SHP77 (cell line): ENCODE results near the gene ACCSL.

ENCODE experiments used
- DNase-seq, 2 experiments: peaks; one replicate each; lab custom pipeline; 2025; lab: John Stamatoyannopoulos, UW

The ACCSL gene

GRCh38 chr11:44058275-44058674 is 10.5 kb downstream of the ACCSL start:
- DNase-seq, result no peak

DNA sequence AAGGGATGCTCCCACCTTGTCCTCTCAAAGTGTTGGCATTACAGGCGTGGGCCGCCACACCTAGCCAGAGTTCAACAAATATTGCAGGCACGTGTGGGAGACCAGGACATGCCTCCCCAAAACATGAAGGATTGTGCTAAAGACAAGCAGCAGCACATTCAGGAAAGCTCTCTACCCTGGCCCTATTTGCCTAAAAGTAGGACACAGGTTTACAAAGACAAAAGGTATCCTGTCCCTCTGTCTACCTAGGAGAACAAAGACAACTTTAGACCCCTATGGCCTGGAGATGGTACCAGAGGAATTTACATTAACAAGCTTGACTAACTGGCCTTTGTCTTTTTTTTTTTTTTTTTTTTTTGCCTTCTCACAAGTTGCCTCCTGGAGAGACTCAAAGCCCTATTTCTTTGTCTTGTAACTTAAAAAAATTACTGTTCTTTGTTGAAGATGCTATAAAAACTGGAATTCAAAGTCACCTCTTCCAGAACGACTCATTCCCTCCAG is 17.4 kb downstream of the ACCSL start:
- DNase-seq, result no peak

- DNase-seq, result no peak
These were observed 18.3 kb downstream of the ACCSL start, which contains the start of gene ACCS for GRCh38 chr11:44065841-44066731. Gene ACCS (plus strand): TSS chr11:44066270. CDS start chr11:44067628, 1,358 bp downstream.

DNA sequence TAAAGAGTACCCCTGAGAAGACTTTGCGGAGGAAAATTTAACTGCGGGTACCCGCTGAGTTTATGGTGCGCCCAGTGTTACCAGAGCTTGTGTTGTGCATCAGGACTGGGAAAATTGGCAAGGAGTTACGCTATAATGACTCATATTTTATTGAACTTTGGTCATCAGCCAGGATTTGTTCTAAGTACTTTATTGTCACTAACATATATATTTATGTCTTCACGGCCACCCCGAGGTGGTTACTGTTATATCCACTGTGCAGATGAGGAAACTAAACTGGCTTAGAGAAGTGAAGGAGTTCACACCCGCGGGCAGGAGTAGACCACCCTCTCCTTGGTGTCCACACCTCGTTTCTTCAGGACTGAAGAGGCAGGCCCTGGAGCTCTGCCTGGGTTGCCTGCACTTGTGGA is 19.0 kb downstream of the ACCSL start:
- no peak for DNase-seq

DNA sequence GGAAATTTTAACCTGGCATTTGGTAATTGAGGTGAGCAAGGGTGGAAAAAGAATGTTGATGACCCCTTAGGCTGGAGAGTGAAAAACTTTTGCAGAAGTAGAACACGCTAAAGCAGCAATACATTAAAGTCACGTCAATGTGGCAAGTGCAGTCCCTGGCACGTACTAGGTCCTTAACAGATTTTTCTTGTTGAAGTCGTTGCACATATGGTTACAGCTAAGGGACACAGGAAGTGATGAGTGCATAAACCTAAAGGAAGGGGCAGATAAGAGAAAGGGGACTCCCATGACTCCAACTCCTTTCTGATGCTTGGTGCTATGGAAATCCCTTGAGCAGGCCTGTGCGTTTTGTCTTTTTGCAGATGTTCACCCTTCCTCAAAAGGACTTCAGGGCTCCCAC is 19.5 kb downstream of the ACCSL start:
- no peak for DNase-seq

- no peak for DNase-seq
These were observed 20.4 kb downstream of the ACCSL start for GRCh38 chr11:44068180-44068579.

- no peak for DNase-seq
These were observed 23.4 kb downstream of the ACCSL start for GRCh38 chr11:44071157-44071556.

DNA sequence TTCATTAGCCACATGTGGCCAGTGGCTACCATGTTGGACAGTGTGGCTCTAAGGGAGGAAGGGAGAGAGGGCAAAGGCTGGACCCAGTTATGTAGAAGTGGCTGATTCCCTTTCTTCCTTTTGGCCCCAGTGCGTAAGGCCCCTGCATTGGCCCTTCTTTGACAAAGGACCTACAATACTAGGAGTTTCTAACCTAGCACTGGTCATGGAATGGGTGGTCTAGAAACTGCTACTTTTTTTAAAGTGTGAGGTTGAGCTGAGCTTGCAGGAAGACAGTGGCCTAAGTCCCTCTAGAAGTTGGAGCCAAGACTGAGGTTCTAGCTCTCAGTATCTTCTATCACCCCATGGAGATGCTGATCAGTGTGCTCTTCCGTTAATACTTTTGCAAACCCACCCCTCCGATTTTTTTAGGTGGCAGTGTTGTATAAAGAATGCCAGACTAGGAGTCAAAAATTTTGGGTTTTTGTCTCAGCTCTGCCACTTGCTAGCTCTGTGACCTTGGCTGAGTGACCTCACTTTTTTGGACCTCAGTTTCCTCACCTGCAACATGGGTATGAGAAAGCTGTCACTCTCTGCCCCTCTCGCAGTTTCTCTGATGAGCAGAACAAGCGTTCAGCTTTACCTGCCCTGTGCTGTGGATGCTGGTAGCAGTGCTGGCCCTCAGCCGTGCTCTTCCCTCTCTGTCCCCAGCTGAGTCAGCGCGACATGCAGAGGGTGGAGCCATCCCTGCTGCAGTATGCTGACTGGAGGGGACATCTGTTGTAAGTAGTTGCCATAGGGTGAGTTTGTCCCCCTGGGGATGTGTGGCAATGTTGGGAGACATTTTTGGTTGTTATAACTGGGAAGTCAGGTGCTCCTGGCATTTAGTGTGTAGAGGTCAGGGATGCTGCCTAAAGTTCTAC is 25.2 kb downstream of the ACCSL start:
- no peak for DNase-seq

DNA sequence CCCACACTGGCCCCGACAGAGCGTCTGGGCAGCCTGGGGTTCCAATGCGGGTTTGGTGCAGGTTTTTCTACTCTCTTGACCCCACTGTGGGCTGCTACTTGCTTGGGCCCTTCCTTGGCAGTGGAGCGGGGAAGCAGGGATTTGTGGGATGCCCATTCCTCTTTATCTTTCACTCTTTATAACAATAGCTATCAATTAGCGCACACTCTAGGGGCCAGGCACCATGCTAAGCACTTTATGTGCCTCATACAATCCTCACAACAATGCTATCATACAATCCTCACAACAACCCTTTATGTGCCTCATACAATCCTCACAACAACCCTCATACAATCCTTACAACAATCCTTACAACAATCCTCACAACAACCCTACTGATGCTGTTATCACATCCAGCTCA is 31.0 kb downstream of the ACCSL start:
- DNase-seq, result no peak

GRCh38 chr11:44079376-44079775 is 31.6 kb downstream of the ACCSL start:
- DNase-seq, result no peak

- DNase-seq, result no peak
These were observed 33.2 kb downstream of the ACCSL start for GRCh38 chr11:44080951-44081350.

- DNase-seq, result no peak
These were observed 34.9 kb downstream of the ACCSL start for GRCh38 chr11:44082645-44083044.

DNA sequence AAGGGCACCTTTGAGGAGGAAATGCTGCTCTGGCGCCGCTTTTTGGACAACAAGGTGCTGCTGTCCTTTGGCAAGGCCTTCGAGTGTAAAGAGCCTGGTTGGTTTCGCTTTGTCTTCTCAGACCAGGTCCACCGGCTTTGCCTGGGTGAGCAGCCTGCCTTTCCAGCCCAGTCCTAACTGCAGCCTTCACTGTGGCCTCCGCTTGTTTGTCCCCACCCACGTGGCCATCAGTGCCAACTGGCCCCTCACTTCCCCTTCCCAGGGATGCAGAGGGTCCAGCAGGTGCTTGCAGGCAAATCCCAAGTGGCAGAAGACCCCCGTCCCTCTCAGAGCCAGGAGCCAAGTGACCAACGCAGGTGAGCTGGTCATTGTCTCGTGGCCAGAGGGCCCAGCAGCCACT is 35.7 kb downstream of the ACCSL start:
- DNase-seq, result no peak

GRCh38 chr11:44083906-44084305 is 36.1 kb downstream of the ACCSL start:
- no peak for DNase-seq

GRCh38 chr11:44085330-44085729 is 37.5 kb downstream of the ACCSL start:
- no peak for DNase-seq

DNA sequence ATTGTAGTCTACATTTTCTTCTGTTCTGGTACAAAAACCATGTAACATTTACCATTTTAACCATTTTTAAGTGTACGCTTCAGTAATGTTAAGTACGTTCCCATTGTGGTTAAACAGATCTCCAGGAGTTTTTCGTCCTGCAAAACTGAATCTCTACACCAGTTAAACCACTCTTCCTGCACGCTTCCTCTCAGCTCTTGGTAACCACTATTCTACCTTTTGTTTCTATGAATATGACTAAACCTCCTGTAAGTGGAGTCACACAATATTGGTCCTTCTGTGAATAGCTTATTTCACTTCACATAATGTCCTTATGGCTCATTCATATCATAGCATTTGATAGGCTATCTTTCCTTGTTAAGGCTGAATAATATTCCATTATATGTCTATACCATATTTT is 40.6 kb downstream of the ACCSL start:
- no peak for DNase-seq

DNA sequence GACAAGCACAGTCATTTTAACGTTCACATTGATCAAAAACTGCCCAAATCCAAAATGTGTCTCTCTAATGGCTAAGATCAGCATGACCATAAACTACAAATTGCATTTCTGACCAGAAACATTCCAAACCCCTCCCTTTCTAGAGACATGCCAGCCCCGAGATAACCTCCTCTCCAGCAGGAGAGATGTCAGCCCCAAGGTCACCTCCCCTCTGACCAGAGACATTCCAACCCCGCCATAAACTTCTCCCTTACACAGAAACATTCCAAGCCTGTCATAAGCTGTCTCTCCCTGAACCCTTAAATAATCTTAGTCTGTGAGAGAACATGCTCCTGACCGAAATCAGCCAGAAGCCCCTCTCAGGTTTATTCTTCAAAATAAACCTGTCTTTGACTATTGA is 41.1 kb downstream of the ACCSL start:
- no peak for DNase-seq

DNA sequence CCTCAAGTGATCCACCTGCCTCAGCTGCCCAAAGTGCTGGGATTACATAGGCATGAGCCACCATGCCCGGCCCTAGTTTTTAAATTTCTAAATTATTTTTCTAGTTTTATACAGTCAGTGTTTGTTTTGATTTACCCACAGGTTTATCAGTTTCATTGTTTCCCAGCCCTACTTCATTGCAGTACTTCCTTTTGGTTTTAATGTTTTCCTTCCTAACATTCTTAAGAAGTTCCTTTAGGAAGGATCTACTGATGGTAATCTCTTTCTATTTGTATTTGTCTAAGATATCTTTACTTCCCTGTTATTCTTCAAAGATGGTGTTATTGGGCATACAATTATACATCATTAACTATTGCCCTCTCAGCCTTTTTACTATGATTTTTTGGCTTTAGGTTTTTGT is 42.8 kb downstream of the ACCSL start:
- no peak for DNase-seq

GRCh38 chr11:44094260-44094868 is 46.6 kb downstream of the ACCSL start:
- DNase-seq, result peak; percentile 87 to 92

GRCh38 chr11:44095506-44096359 is 48.0 kb downstream of the ACCSL start, which contains the start of gene EXT2:
Gene EXT2 (plus strand): TSS chr11:44095678. CDS start chr11:44107713, 12,035 bp downstream.
- DNase-seq, result peak; percentile 77 to 81
